Stimulated activated CD4-positive, alpha-beta T cell treated with anti-CD3 and anti-CD28 coated beads, Interleukin-15, amount 100 ng/mL, for 1 hour (primary cell): ENCODE measurements around the gene HIPK2.
"Not testable (repeated sequence)": the region's sequence is repeated elsewhere in the genome, so short reads cannot be mapped to it uniquely, and the experiment has no call there.

Source experiments
- DNase-seq, 2 donors: peaks; one replicate each; pipeline ENCODE4 v3.0.0-alpha.2; 2020; ENCODE audit warnings: low read depth in 1 of 2, low spot score in 1 of 2

HIPK2 gene

DNA sequence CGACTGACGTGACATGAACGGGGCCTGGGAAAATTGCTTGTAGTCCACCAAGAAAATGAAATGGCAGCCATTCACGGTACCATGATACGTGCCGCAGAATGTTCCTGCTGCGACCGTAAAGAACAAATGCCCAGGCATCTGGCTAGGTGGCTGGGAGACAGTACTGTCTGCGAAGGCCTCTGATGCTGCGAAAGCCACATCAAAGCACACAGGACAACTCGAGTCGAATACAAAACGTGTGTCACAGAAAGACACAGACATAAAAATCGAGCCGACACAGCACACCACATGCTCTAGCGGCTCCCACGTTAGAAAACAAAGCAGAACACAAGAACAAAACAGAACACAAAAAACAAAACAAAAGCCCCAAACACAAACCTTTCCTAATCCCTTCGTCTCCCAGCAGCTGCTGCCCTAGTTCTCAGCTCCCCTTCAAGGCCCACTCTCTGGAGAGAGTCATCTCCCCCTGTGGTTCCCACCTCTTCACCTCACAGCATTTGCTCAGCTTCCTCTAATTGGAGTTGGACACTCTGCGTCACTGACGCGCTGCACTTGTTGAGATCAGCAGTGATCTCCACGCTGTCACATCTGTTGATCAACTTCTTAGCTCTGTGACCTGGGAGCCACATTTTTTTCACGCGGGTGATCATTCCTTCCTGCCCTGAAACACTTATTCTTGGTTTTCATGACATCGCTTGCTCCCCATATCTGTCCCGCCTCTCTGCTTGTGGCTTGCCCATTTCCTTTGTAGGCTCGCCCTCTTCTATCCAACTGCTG lies 142.1 kb downstream of the HIPK2 start:
- DNase-seq: peak; percentile 25 to 35

DNA sequence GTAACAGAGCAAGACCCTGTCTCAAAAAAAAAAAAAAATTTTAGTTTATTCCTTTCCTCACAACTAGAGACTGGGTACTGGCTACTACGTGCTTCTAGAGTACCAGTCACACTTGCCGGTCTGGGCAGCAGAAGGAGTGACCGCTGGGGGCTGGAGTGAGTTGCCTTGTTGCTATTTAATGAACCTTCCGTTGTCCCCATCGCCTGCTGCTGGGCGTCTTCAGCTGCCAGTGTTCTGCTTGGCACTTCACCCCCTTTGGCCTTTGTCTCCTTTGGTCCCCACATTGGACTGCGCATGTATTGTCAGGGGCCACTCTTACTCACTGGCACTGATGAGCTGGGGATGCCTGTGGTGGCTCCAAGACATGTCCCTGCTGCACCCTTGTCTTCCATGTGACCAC lies 143.7 kb downstream of the HIPK2 start:
- DNase-seq: no peak

DNA sequence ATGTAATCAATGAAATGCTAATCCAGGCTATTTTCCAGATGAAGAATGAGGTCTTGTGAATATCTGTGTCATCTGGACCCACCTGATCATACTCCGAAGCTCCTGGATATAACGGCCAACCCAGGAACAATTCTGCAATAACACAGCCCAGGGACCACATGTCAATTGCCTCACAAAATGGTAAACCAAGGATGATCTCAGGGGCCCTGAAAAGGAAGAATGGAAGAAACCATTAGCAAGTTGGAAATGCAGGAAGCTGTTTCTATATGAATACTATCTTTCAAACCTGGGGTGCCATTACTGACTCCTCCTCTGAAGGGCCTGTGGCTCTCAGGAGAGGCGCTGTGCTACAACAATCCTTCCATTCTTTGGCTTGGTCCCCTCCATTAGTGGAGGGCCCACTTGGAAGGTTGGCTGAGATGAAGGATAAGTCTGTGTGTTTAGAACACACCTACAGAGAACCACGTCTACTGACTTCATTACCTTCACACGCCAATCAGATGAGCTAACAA lies 146.2 kb downstream of the HIPK2 start:
- no peak for DNase-seq

DNA sequence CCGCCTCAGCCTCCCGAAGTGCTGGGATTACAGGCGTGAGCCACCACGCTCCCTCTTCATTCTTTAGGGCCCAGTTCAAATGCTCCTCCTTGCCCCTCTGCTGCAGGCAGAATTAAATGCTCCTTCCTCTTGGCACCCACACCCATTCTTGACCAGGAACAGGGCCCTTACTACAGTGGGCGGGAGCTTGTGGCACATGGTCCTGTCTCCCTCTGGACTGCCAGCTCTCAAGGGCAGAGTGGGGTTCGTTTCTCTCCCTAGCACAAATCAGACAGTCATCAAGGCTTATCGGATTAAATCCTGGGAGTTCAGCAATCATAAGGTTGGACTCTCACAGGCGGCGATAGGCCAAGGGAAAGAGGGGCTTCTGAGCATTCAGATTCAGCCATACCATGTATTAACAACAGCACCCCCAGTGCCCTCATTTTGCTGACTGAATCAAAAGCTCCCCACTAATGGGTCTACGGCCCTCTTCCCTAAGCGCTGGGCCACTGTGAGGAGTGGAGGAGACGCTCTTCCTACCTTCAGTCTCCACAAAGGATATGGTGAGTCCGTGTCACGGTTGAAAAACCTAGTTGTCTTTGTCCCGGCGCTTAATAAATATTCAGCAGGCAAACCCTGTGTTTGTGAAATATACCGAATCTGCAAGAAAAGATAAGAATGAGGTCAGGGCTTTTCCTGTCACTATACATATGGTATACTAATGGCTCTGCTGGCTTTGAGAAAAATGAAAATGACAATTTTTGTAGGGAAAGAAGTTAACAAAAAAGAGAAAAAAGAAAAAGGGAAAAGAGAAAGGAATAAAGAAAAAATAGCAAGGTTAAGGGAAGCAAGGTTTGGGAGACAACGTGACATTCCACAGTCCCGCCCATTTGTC lies 146.9 kb downstream of the HIPK2 start:
- no peak for DNase-seq

DNA sequence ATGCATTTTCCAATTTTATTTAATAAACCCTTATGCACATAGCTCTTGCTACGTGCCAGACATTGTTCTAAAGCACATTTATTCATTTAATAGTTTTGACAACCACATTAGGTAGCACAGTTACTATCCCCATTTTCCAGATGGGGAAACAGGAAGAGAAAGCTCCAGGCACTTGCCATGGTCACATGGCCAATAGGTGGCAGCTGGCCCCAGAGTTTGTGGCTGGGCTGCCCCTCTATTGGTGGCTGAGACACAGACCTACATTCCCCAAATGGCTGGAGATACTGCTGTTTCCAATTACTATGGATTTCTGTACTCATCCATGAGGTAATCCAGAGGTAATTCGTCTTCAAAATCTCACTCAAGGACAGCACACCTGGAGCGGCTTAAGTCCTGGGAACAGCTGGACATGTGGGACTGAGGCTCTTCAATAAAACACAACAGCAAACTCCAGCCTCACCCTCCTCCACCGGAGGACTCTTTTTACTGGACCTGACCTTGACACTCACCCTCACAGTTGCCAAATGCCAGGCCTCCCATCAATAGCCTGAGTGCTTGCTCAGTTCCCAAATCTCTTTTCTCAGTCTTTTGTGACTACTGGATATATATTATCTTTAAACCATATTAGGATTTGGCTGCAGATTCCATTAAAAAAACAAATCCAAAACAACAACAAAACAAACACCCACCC lies 148.3 kb downstream of the HIPK2 start:
- no peak for DNase-seq

DNA sequence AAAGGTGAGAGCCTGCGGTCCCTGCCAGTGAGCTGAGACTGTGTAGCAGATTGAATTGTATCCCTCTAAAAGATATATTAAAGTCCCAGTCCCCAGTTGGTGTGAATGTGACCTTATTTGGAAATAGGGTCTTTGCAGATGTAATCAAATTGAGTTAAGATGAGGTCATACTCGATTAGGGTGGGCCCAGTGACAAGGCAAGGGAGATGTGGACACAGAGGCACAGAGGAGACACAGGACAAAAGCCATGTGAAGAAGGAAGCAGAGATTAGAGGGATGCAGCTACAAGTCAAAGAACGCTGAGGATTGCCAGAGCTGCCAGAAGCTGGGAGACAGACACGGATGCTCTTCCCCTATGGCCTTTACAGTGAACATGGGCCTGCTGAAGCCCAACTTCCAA lies 150.0 kb downstream of the HIPK2 start:
- no peak for DNase-seq

DNA sequence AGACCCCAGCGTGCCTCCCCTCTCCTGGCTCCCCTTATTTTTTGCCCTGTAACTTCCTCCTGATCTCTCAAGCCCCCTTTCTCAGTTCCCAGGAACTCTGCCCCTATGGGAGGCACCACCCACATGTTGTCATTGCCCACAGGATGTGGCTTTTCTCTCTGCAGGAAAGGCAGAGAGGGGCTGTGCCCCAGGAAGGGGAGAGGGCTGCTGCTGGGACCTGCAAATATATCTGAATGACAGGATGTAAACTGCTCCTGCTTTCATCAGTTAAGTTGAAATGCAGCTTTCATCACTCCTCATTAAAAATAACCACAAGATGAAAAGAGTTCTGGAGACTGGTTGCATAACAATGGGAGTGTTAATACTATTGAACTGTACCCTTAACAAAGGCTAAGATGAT lies 151.0 kb downstream of the HIPK2 start:
- DNase-seq: no peak

DNA sequence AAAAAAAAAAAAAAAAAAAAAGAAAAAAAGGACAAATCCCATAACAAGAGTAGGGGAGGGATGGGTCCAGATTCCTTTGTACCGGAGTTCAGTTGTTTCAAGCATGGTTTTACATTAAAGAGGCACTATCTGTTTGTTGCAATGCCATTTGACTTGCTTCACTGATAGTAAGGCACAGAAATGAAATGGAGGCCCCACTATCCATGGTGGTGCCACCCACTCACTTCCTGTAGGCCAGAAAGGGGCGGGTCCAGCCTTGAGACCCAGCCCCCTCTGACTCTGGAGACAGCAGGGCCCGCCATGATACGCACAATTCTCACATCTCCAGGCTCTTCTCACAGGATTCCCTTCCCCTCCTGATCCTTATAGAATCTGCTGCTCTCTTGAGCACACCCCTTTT lies 154.3 kb downstream of the HIPK2 start:
- DNase-seq: no peak

DNA sequence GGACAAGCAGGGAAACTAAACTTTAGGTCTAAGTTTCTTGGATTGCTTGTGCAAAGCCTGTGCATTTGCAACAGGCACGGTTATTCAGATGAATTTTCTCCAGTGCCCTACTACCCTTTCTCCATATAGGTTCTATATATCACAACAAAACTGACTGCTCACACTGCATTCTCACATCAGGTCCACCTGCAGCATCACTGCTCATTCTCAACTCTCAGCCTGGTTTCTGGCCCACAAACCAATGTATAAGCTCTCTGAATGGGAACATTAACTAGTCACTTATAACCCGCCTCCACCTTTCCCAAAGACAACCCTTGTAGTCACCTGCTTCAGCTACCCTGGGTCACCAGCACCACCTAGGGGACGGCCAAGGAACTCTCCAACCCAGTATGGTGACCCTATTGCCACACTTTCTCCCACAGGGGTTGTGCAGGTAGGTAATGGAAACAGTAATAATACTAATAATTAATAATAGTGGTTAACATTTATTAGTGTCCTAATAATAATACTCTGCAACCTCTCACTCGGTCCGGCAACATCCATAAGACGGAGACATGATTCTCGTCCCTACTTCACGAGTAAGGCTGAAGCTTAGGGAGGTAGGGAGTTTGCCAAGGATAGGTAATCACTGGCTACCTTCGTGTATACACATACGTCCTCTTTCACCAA lies 157.0 kb downstream of the HIPK2 start:
- DNase-seq: peak in 1 of 2 donors; percentile 45

DNA sequence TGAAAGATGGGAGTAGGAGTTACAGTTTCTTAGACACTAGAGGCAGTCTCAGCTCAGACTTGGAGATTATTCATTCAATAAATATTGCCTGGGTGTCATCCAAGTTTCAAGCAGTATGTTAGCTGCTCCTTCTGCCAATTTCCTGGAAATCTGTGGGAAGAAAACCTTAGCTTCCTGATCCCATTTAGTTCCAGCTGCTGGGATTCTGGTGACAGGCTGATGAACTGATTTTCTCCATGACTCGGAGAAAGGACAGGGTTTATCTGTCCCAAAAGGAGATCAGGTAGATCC lies 158.5 kb downstream of the HIPK2 start:
- no peak for DNase-seq

DNA sequence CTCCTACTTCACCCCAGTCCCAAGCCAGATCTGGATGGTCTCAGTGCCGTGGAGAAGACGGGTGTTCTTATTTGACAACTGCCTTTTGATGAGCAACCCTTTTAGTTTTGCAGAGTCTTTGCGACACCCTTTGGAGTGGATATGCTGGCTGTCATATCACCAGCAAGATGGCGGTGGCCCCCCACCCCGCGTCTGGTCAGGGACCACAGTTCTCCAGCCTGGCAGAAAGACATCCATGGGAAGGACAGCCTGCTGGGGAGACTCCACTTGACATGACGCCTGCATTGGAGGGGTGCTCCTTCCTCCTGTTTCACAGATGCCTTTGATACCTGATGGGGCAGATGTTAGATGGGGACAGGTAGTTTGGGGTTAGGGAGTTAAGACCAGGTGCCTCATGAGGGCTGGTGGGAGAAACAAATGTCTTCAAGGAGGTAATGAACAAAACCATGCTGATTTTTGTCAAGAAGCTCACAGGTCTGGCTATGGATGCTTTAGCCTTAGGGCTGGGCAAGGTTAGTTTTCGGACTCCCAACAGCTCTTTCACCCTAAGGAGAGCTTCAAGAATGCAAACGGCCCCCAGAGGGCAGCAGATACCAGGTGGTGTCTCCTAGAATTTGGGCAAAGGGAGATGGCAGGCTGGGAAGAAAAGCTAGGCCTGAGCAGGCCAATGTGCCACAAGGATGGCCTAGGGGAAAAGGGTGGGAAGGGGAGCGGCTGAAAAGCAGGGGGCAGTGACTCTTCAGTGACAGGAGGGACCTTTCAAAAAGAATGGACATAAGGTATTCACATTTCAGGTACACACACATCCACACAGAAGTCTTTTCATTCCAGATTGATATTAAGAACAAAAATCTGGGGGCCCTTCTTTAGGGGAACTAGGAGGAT lies 159.1 kb downstream of the HIPK2 start:
- DNase-seq: peak in 1 of 2 donors; percentile 35

DNA sequence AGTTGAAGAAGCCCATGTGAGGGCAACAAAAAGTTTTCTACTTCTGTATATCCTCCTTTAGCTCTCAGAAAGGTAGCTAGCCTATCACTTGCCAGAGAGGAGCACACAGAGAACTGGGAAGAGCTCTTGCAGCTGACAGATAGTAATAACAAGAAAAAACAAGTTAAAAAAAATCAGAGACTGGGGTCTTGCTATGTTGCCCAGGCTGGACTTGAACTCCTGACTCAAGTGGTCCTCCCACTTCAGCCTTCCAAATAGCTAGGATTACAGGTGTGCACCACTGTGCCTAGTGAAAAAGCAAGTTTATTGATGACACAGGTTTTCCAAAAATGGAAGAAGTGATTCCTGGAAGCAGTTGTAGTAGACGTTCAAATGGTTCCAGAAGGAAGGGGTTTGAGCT lies 160.7 kb downstream of the HIPK2 start:
- DNase-seq: no peak

DNA sequence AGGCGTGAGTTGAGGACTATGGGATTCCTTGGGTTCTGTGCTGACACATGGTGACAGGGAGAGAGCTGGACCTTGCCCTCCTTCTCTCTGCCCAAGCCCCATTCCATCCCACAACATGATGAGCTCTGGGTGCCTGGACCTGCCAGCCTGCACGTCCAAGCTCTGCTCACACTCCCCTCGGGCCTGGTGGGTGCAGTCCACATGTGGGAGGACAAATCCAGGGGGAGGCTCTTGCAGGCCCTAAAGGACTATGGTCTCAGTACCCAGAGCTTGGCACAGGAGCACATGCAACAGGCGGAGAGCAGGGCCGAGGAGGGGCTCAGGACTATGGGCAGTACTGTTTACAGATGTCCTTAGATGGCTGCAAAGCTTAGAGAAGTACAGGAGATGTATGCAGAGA lies 162.9 kb downstream of the HIPK2 start:
- no peak for DNase-seq

DNA sequence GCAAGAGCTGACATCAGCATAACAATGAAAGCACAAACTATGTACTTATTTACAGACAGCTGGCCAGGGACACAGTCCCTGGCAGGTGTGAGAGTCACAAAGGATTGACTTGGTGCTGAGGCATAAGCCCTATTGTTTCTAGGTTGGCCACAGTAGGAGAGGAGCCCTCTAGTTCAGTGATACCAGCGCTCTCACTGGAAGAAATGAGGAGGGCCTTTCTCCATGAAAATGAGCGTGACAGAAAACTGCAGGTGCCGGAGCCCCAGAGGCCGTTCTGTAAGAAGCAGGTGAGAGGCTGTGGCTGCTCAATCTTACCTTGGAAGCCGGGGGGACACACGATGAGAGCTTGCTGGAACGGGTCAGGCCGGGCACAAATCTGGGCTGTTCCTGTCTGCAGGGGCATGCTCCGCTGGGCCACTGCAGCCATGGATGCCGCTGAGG lies 163.8 kb downstream of the HIPK2 start:
- DNase-seq: no peak

DNA sequence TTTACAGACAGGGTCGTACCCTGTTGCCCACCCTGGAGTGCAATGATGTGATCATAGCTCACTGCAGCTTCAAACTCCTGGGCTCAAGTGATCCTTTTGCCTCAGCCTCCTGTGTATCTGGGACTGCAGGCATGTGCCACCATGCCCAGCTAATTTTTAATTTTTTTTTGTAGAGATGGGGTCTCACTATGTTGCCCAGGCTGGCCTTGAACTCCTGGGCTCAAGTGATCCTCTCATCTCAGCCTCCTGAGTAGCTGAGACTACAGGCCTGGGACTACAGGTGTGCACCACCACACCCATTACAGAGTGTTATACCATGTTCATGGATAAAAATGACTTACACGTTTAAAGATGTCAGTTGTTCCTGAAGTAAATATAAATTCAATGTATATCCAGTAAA lies 166.2 kb downstream of the HIPK2 start:
- not testable (repeated sequence) for DNase-seq

DNA sequence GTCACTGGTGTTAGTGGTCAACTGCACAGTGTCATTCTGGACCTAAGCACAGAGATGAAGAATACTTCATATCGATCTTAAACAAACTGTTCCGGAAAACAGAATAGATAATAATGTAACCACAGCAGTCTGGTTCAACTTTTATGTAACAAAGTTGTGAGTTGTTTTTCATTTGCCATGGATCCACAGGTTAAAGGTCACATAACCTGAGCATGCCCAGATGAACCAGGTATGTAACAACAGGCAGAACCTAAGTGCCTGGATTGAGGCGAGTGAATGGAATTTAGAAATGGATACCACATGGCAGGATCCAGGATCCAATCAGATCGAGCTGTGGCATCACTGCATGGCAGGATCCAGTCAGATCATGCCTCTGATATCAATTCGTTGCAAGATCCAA lies 167.2 kb downstream of the HIPK2 start:
- no peak for DNase-seq

DNA sequence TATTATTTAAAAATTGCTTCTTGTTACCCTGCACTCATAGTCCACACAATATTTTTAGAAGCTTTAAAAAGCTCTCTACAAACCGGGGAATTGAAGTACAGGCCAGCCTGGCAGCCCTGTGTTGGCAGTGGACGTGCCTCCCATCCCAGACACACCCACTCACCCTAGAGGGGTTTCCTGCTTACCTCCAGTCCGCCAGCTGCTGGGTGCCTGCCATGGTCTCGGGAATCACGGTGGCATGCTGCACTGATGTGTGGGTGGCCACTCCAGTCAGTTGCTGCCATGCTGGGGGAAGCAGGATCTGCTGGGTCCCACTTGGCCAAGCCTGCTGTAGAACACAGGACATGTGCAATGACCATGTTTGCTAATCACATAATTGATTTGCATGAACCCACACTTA lies 173.9 kb downstream of the HIPK2 start:
- DNase-seq: no peak

DNA sequence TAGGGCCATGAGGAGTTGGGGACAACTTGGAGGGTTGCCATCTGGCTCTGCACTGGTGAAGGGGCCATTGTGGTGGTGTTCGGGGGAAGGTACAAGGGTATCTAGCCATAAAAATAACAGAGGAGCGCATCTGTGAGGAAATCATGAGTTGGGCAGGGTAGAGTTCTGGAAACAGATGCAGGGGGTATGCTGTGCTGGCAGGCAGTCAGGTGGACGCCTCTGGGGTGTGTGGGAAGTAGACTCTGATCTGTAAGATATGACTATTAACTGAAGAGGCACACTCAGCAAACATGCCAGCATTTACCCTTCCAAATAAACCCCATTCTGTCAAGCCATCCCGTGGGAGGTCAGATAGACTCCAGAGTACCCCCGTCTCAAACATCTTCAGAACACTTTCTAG lies 174.5 kb downstream of the HIPK2 start:
- no peak for DNase-seq

DNA sequence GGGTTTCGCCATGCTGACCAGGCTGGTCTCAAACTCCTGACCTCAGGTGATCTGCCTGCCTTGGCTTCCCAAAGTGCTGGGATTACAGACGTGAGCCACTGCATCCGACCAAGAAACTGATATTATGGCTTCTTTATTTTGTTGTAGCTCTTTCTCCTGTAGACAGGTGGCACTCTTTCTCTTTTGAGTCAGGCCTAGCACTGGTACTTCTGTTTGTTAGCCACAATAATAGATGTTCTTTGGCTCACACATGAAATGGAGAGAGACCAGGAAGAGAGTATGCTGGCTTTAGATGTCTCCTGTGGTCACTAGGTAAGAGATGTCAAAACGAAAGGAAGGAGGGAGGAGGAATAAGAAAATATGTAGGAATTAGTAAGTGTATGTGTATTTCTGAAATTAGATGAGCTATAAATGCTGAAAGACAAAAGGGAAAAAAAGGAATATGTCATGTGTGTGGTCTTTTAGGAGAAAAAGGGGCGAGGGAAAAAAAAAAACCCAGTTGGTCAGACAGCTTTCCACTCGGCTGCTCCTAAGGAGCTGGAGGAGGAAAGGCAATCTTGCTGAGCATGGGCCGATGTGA lies 175.6 kb downstream of the HIPK2 start:
- DNase-seq: no peak

DNA sequence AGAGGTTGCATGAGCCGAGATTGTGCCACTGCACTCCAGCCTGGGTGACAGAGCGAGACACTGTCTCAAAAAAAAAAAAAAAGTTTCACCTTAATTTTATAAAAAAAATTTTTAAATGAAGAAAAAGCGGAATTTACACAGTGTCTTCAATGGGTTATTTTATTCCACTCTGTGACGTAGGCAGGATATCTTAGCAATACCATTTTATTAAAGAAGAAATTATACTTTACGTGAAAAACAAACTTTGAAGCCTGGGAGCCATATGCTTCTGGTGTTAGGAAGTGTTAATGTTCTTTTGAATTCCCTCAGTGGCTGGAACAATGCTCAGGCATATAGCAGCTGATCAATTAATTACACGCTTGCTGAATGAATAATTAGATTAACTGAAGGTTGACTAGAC lies 176.6 kb downstream of the HIPK2 start:
- no peak for DNase-seq
